22Rv1 (cell line): ENCODE data around the gene PEX26.

Experiments
- ZFX ChIP-seq: fragments of 450-650 bp; IDR thresholded peaks from 2 replicates; pipeline ENCODE4 v1.6.1; 2017; ENCODE audit warnings: antibody characterized with exemption, borderline replicate concordance
- TF ChIP-seq, protein P1 (sequence below): fragments of 450-650 bp; IDR thresholded peaks from 2 replicates; pipeline ENCODE4 v1.5.1; 2017; ENCODE audit warnings: mild to moderate bottlenecking

DNA sequence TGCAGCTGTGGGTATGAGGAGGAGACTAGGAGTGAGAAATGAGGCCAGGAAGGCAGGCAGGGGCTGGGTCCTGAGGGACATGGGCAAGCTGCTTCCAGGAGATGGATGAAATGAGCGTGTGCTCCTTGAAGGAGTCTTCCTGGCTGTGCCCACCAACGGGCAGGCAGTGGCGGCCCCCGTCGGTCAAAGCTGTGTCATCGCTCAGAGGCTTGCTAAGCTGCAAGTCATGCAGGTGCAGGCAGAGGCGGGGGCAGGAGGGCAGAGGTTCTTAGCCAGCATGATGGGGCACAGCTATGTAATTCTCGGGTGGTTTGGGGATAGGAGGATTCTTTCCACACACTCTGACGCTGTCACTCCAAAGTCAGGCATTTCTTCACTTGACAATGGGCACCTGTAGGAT lies 12.5 kb upstream of the PEX26 start:
- TF ChIP-seq, protein P1, sequence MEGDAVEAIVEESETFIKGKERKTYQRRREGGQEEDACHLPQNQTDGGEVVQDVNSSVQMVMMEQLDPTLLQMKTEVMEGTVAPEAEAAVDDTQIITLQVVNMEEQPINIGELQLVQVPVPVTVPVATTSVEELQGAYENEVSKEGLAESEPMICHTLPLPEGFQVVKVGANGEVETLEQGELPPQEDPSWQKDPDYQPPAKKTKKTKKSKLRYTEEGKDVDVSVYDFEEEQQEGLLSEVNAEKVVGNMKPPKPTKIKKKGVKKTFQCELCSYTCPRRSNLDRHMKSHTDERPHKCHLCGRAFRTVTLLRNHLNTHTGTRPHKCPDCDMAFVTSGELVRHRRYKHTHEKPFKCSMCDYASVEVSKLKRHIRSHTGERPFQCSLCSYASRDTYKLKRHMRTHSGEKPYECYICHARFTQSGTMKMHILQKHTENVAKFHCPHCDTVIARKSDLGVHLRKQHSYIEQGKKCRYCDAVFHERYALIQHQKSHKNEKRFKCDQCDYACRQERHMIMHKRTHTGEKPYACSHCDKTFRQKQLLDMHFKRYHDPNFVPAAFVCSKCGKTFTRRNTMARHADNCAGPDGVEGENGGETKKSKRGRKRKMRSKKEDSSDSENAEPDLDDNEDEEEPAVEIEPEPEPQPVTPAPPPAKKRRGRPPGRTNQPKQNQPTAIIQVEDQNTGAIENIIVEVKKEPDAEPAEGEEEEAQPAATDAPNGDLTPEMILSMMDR: no peak
- TF ChIP-seq ZFX: no peak
